Activated CD4-positive, alpha-beta T cell treated with anti-CD3 and anti-CD28 coated beads for 36 hours (primary cell): Measurements from ENCODE around the gene PTCH2. TPM values are rescaled to one million over a fixed set of nuclear protein-coding genes. Genes with fewer than 3 reads are reported as not detected.
"Not testable (repeated sequence)": the region's sequence is repeated elsewhere in the genome, so short reads cannot be mapped to it uniquely, and the experiment has no call there.

ENCODE experiments used
- ATAC-seq: fragments of 200-7000 bp; cut with Tn5 transposase; one replicate; pipeline ENCODE4 v1.10.0; 2021; ENCODE audit warnings: mild to moderate bottlenecking, moderate library complexity
- CTCF ChIA-PET: fragments of 350-600 bp; sonication (Branson Sonifier 250); formaldehyde crosslinking; loops from one replicate; lab custom pipeline; 2021; ENCODE audit warnings: antibody characterized with exemption; lab: Charles Lee
- POLR2A ChIA-PET: fragments of 350-600 bp; sonication (Branson Sonifier 250); formaldehyde crosslinking; loops from one replicate; lab custom pipeline; 2021; ENCODE audit warnings: antibody characterized with exemption, inconsistent platforms; lab: Charles Lee
- DNase-seq: peaks from one replicate; pipeline ENCODE4 v3.0.0-alpha.2; 2020
- H3K27ac Mint-ChIP-seq: one replicate; pipeline ENCODE4 v1.8.0; 2021; ENCODE audit warnings: mixed read lengths
- H3K27me3 Mint-ChIP-seq: one replicate; pipeline ENCODE4 v1.8.0; 2021; ENCODE audit warnings: mixed read lengths
- H3K36me3 Mint-ChIP-seq: one replicate; pipeline ENCODE4 v1.8.0; 2021; ENCODE audit warnings: low read depth, mixed read lengths
- H3K4me1 Mint-ChIP-seq: one replicate; pipeline ENCODE4 v1.8.0; 2021; ENCODE audit warnings: mixed read lengths
- H3K4me3 Mint-ChIP-seq: one replicate; pipeline ENCODE4 v1.8.0; 2021; ENCODE audit warnings: mild to moderate bottlenecking, moderate library complexity, mixed read lengths
- H3K9me3 Mint-ChIP-seq: one replicate; pipeline ENCODE4 v1.8.0; 2021; ENCODE audit warnings: low read depth, mixed read lengths
- intact Hi-C, 2 experiments: fragments of 100-400 bp; cut with DNase I in 1 of 2; cut with micrococcal nuclease in 1 of 2; formaldehyde crosslinking; loops; one replicate each; pipeline versions ENCODE4 v1.14.2 to v1.15.1; 2022 to 2024; cut with DNase I, micrococcal nuclease
- total RNA-seq, 2 experiments: library from RNA; stranded (reverse); gene quantifications; one replicate each; pipeline ENCODE4 v1.2.3, GENCODE V29; 2021

Gene PTCH2
- total RNA-seq, 2 experiments from 2014 or later: 0.37 to 0.69 TPM

- not testable (repeated sequence) for H3K4me3 Mint-ChIP-seq, H3K4me1 Mint-ChIP-seq, H3K36me3 Mint-ChIP-seq, H3K27ac Mint-ChIP-seq, H3K9me3 Mint-ChIP-seq, DNase-seq, ATAC-seq
- intact Hi-C loops: loop anchor here in 1 of 2 experiments (5.0 kb wide), 3 partner anchors 104 to 654 kb away; partner anchors contain the start of genes HECTD3, TESK2 and UROD
- CTCF ChIA-PET: interaction anchor here (0.6 to 0.8 kb wide), 4 partner anchors 12 to 937 kb away, joined by 3 to 4 read pairs (median 3); no protein-coding TSS in a partner anchor
- peaks cover 16% of the 10 kb centered on the region for H3K27me3 Mint-ChIP-seq
- POLR2A ChIA-PET: interaction anchor here (0.6 to 0.8 kb wide), 2 partner anchors 19 to 684 kb away, joined by 3 to 8 read pairs; partner anchors contain the start of gene PRDX1
These were observed 4.8 kb downstream of the PTCH2 start for GRCh38 chr1:44838294-44838693.

GRCh38 chr1:44835738-44836675 is 7.0 kb downstream of the PTCH2 start:
- ATAC-seq (peak; percentile 99), DNase-seq (peak; percentile 96)
- ChIA-PET POLR2A (interaction anchor here (0.6 to 1.0 kb wide), 2 partner anchors 17 to 153 kb away, joined by 3 to 7 read pairs; no protein-coding TSS in a partner anchor), CTCF (interaction anchor here (0.6 to 2.0 kb wide), 7 partner anchors 8 to 731 kb away, joined by 3 to 7 read pairs (median 3); no protein-coding TSS in a partner anchor)
- Mint-ChIP-seq H3K9me3 (no peaks in the 10 kb centered on the region), H3K36me3 (no peaks in the 10 kb centered on the region), H3K27me3 (peaks cover 5% of the 10 kb centered on the region), H3K4me3 (no peak overlapping the region), H3K4me1 (peaks cover 3% of the 10 kb centered on the region), H3K27ac (no peak overlapping the region)
- intact Hi-C loops: loop anchor here (1.0 to 5.0 kb wide), 8 partner anchors 50 to 657 kb away; partner anchors contain the start of genes HECTD3 (in 2 of the 2), TESK2 (in 1 of the 2) and UROD (in 1 of the 2)

GRCh38 chr1:44834328-44834727 is 8.7 kb downstream of the PTCH2 start:
- ATAC-seq (no peak), DNase-seq (no peak)
- Mint-ChIP-seq H3K9me3 (no peaks in the 10 kb centered on the region), H3K4me1 (peaks cover 3% of the 10 kb centered on the region), H3K36me3 (no peaks in the 10 kb centered on the region), H3K4me3 (no peak overlapping the region), H3K27me3 (peaks cover under 1% of the 10 kb centered on the region), H3K27ac (no peak overlapping the region)
- CTCF ChIA-PET: interaction anchor here (0.7 to 2.0 kb wide), 3 partner anchors 14 to 415 kb away, joined by 3 to 7 read pairs (median 4); no protein-coding TSS in a partner anchor
- intact Hi-C loops: loop anchor here in 1 of 2 experiments (2.0 kb wide), 1 partner anchor 466 kb away; no protein-coding TSS in a partner anchor
- POLR2A ChIA-PET: no interaction called here

GRCh38 chr1:44832056-44832705 is 10.9 kb downstream of the PTCH2 start:
- Mint-ChIP-seq H3K9me3 (no peaks in the 10 kb centered on the region), H3K27ac (no peak overlapping the region), H3K4me3 (no peak overlapping the region), H3K4me1 (peaks cover 3% of the 10 kb centered on the region), H3K36me3 (no peaks in the 10 kb centered on the region), H3K27me3 (no peaks in the 10 kb centered on the region)
- ChIA-PET CTCF (interaction anchor here (0.6 kb wide), 1 partner anchor 9 kb away, joined by 3 read pairs; no protein-coding TSS in a partner anchor), POLR2A (interaction anchor here (0.5 to 0.6 kb wide), 2 partner anchors 18 to 19 kb away, joined by 3 read pairs; no protein-coding TSS in a partner anchor)
- intact Hi-C loops: no loop called here
- DNase-seq (no peak), ATAC-seq (no peak)

- Mint-ChIP-seq H3K27me3 (no peaks in the 10 kb centered on the region), H3K4me1 (peaks cover 3% of the 10 kb centered on the region), H3K4me3 (no peak overlapping the region), H3K36me3 (no peaks in the 10 kb centered on the region), H3K27ac (no peak overlapping the region), H3K9me3 (no peaks in the 10 kb centered on the region)
- ATAC-seq (no peak), DNase-seq (no peak)
- ChIA-PET CTCF (interaction anchor here (0.6 kb wide), 1 partner anchor 9 kb away, joined by 3 read pairs; no protein-coding TSS in a partner anchor), POLR2A (interaction anchor here (1.1 kb wide), 1 partner anchor 32 kb away, joined by 5 read pairs; the partner anchor contains the start of gene PLK3)
- intact Hi-C loops: no loop called here
These were observed 11.5 kb downstream of the PTCH2 start for GRCh38 chr1:44831516-44831915.

- Mint-ChIP-seq H3K36me3 (no peaks in the 10 kb centered on the region), H3K4me3 (no peak overlapping the region), H3K4me1 (peaks cover 3% of the 10 kb centered on the region), H3K27me3 (no peaks in the 10 kb centered on the region), H3K27ac (no peak overlapping the region), H3K9me3 (no peaks in the 10 kb centered on the region)
- ATAC-seq (no peak), DNase-seq (no peak)
- ChIA-PET POLR2A (interaction anchor here (0.6 to 2.4 kb wide), 3 partner anchors 12 to 100 kb away, joined by 3 to 7 read pairs (median 5); partner anchors contain the start of gene PLK3), CTCF (no interaction called here)
- intact Hi-C loops: no loop called here
These were observed 12.2 kb downstream of the PTCH2 start for GRCh38 chr1:44830900-44831304.

GRCh38 chr1:44829506-44830384 is 13.3 kb downstream of the PTCH2 start:
- CTCF ChIA-PET: interaction anchor here (0.6 to 1.1 kb wide), 4 partner anchors 134 to 1044 kb away, joined by 3 to 4 read pairs (median 3); no protein-coding TSS in a partner anchor
- no peak for ATAC-seq

GRCh38 chr1:44828841-44829440 is 14.1 kb downstream of the PTCH2 start:
- H3K4me3 Mint-ChIP-seq: no peak overlapping the region
- H3K9me3 Mint-ChIP-seq: no peaks in the 10 kb centered on the region
- no peak for ATAC-seq
- intact Hi-C loops: no loop called here
- H3K27ac Mint-ChIP-seq: no peak overlapping the region
- ChIA-PET POLR2A (interaction anchor here (2.4 kb wide), 1 partner anchor 10 kb away, joined by 7 read pairs; no protein-coding TSS in a partner anchor), CTCF (no interaction called here)
- H3K4me1 Mint-ChIP-seq: no peaks in the 10 kb centered on the region
- no peaks in the 10 kb centered on the region for H3K36me3 Mint-ChIP-seq
- no peaks in the 10 kb centered on the region for H3K27me3 Mint-ChIP-seq
- DNase-seq: no peak

More at GRCh38 chr1:44829506-44830384, 13.3 kb downstream of the PTCH2 start:
- Mint-ChIP-seq H3K27ac (no peak overlapping the region), H3K4me3 (no peak overlapping the region), H3K9me3 (no peaks in the 10 kb centered on the region), H3K4me1 (no peaks in the 10 kb centered on the region), H3K27me3 (no peaks in the 10 kb centered on the region), H3K36me3 (no peaks in the 10 kb centered on the region)
- POLR2A ChIA-PET: interaction anchor here (0.5 to 2.4 kb wide), 5 partner anchors 10 to 114 kb away, joined by 3 to 7 read pairs (median 5); no protein-coding TSS in a partner anchor
- DNase-seq: no peak
- intact Hi-C loops: no loop called here

GRCh38 chr1:44828003-44828651 is 14.9 kb downstream of the PTCH2 start:
- no peak for DNase-seq
- ChIA-PET CTCF (interaction anchor here (0.7 kb wide), 1 partner anchor 119 kb away, joined by 4 read pairs; no protein-coding TSS in a partner anchor), POLR2A (interaction anchor here (1.0 kb wide), 1 partner anchor 9 kb away, joined by 4 read pairs; no protein-coding TSS in a partner anchor)
- ATAC-seq: no peak
- Mint-ChIP-seq H3K4me3 (no peak overlapping the region), H3K9me3 (no peaks in the 10 kb centered on the region), H3K36me3 (no peaks in the 10 kb centered on the region), H3K4me1 (no peaks in the 10 kb centered on the region), H3K27me3 (no peaks in the 10 kb centered on the region), H3K27ac (no peak overlapping the region)
- intact Hi-C loops: no loop called here
